DND-41 (cell line): Measurements from ENCODE around the gene ABCD3.

Experiments
- ATAC-seq: fragments of 200-7000 bp; cut with Tn5 transposase; 3 replicates; pipeline ENCODE4 v1.9.1; 2021; ENCODE audit warnings: low read depth; ENCODE audit not compliant: insufficient read depth
- DNase-seq: peaks from one replicate; pipeline ENCODE4 v3.0.0-alpha.2; 2020
- H2AFZ ChIP-seq: 2 replicates; pipeline ENCODE4 v1.6.0; 2012; ENCODE audit warnings: low read depth, low read length
- H3K27ac ChIP-seq: 2 replicates; pipeline ENCODE4 v1.5.1; 2012; ENCODE audit warnings: low read length, inconsistent platforms
- H3K27me3 ChIP-seq: fragments of 200-600 bp; sonication (generic); 2 replicates; pipeline ENCODE4 v1.6.0; 2012; ENCODE audit warnings: low read length, mild to moderate bottlenecking, inconsistent platforms; ENCODE audit not compliant: insufficient read depth, poor library complexity
- H3K36me3 ChIP-seq: 2 replicates; pipeline ENCODE4 v1.5.1; 2012; ENCODE audit warnings: low read length, inconsistent platforms; ENCODE audit not compliant: insufficient read depth
- H3K4me1 ChIP-seq: 2 replicates; pipeline ENCODE4 v1.5.1; 2012; ENCODE audit warnings: mild to moderate bottlenecking, low read length; ENCODE audit not compliant: insufficient read depth
- H3K4me2 ChIP-seq: 2 replicates; pipeline ENCODE4 v1.6.0; 2012; ENCODE audit warnings: mild to moderate bottlenecking, moderate library complexity, low read length, inconsistent platforms; ENCODE audit not compliant: insufficient read depth
- H3K4me3 ChIP-seq, 2 experiments: fragments of 200-600 bp in 1 of 2; shearing (Covaris generic) in 1 of 2; 2 replicates each; pipeline ENCODE4 v1.5.1; 2012 to 2016; ENCODE audit warnings: inconsistent platforms in 2 of 2, low read length in 2 of 2, mild to moderate bottlenecking in 2 of 2, low read depth in 1 of 2, moderate library complexity in 1 of 2
- H3K79me2 ChIP-seq: 2 replicates; pipeline ENCODE4 v1.6.0; 2012; ENCODE audit warnings: low read length, inconsistent platforms; ENCODE audit not compliant: insufficient read depth
- H3K9ac ChIP-seq: 2 replicates; pipeline ENCODE4 v1.6.0; 2012; ENCODE audit warnings: low read depth, mild to moderate bottlenecking, inconsistent platforms, low read length, moderate library complexity
- H3K9me3 ChIP-seq: 2 replicates; pipeline ENCODE4 v1.5.1; 2012; ENCODE audit warnings: low read length, moderate library complexity, mild to moderate bottlenecking, inconsistent platforms; ENCODE audit not compliant: insufficient read depth, severe bottlenecking
- H4K20me1 ChIP-seq: 2 replicates; pipeline ENCODE4 v1.6.0; 2012; ENCODE audit warnings: low read length; ENCODE audit not compliant: insufficient read depth
- EZH2 ChIP-seq: IDR thresholded peaks from 3 replicates; pipeline ENCODE4 v1.6.1; 2012; ENCODE audit warnings: borderline replicate concordance, low read depth, mild to moderate bottlenecking, moderate library complexity, low read length, inconsistent platforms; ENCODE audit not compliant: severe bottlenecking
- TF ChIP-seq, protein P1 (sequence below): IDR thresholded peaks from 2 replicates; pipeline ENCODE4 v1.5.1; 2012; ENCODE audit warnings: borderline replicate concordance, low read length, moderate library complexity, mild to moderate bottlenecking; ENCODE audit not compliant: poor library complexity, severe bottlenecking; ENCODE audit errors: extremely low read depth

The ABCD3 gene

GRCh38 chr1:94408104-94408830 lies 9.9 kb upstream of the ABCD3 start:
- no peaks in the 10 kb centered on the region for H4K20me1 ChIP-seq
- ATAC-seq (no peak), DNase-seq (no peak)
- H3K9ac ChIP-seq = no peak overlapping the region
- no peaks in the 10 kb centered on the region for H3K27me3 ChIP-seq
- no peaks in the 10 kb centered on the region for H3K36me3 ChIP-seq
- H2AFZ ChIP-seq = no peak overlapping the region
- H3K9me3 ChIP-seq = no peaks in the 10 kb centered on the region
- no peak for TF ChIP-seq EZH2
- TF ChIP-seq, protein P1, sequence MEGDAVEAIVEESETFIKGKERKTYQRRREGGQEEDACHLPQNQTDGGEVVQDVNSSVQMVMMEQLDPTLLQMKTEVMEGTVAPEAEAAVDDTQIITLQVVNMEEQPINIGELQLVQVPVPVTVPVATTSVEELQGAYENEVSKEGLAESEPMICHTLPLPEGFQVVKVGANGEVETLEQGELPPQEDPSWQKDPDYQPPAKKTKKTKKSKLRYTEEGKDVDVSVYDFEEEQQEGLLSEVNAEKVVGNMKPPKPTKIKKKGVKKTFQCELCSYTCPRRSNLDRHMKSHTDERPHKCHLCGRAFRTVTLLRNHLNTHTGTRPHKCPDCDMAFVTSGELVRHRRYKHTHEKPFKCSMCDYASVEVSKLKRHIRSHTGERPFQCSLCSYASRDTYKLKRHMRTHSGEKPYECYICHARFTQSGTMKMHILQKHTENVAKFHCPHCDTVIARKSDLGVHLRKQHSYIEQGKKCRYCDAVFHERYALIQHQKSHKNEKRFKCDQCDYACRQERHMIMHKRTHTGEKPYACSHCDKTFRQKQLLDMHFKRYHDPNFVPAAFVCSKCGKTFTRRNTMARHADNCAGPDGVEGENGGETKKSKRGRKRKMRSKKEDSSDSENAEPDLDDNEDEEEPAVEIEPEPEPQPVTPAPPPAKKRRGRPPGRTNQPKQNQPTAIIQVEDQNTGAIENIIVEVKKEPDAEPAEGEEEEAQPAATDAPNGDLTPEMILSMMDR = no peak
- H3K4me3 ChIP-seq = no peak overlapping the region
- H3K4me1 ChIP-seq = peaks cover 2% of the 10 kb centered on the region
- no peaks in the 10 kb centered on the region for H3K79me2 ChIP-seq
- no peak overlapping the region for H3K4me2 ChIP-seq
- no peak overlapping the region for H3K27ac ChIP-seq

GRCh38 chr1:94411237-94411636 lies 7.0 kb upstream of the ABCD3 start:
- TF ChIP-seq EZH2 = no peak
- TF ChIP-seq, protein P1 = no peak
- Histone ChIP-seq H3K9me3 (no peaks in the 10 kb centered on the region), H4K20me1 (no peaks in the 10 kb centered on the region), H3K4me1 (peaks cover 5% of the 10 kb centered on the region), H3K4me3 (no peak overlapping the region), H3K9ac (no peak overlapping the region), H3K36me3 (no peaks in the 10 kb centered on the region), H3K4me2 (no peak overlapping the region), H3K27ac (no peak overlapping the region), H2AFZ (no peak overlapping the region), H3K79me2 (no peaks in the 10 kb centered on the region), H3K27me3 (no peaks in the 10 kb centered on the region)
- DNase-seq = no peak
- ATAC-seq = no peak

- Histone ChIP-seq H3K36me3 (no peaks in the 10 kb centered on the region), H3K9ac (no peak overlapping the region), H3K27ac (no peak overlapping the region), H3K4me3 (no peak overlapping the region), H3K27me3 (no peaks in the 10 kb centered on the region), H3K4me2 (no peak overlapping the region), H3K4me1 (peaks cover 15% of the 10 kb centered on the region), H2AFZ (no peak overlapping the region), H4K20me1 (no peaks in the 10 kb centered on the region), H3K79me2 (no peaks in the 10 kb centered on the region), H3K9me3 (no peaks in the 10 kb centered on the region)
- DNase-seq = no peak
- TF ChIP-seq EZH2 = no peak
- TF ChIP-seq, protein P1 = no peak
- ATAC-seq = no peak
Observed at GRCh38 chr1:94413311-94413710, 4.9 kb upstream of the ABCD3 start.
